CD4-positive, CD25-positive, alpha-beta regulatory T cell (primary cell): ENCODE data around the gene DNAH6. TPM values are rescaled to one million over a fixed set of nuclear protein-coding genes. Genes with fewer than 3 reads are reported as not detected.

Source experiments
- ATAC-seq, 2 donors: fragments of 150-1000 bp; cut with Tn5 transposase; one replicate each; pipeline ENCODE4 v1.10.0; 2021; ENCODE audit warnings: low read depth in 2 of 2, moderate number of reproducible peaks in 2 of 2, moderate library complexity in 1 of 2
- DNase-seq, 3 donors: peaks; one replicate each; pipeline versions ENCODE4 v3.0.0 to v3.0.0-alpha.2; 2012 to 2022; ENCODE audit warnings: mixed read lengths in 1 of 3
- H3K27ac ChIP-seq: one replicate; pipeline ENCODE4 v1.7.0; 2013; ENCODE audit warnings: mild to moderate bottlenecking, low read length; ENCODE audit not compliant: insufficient read depth, poor library complexity, severe bottlenecking
- H3K27me3 ChIP-seq: one replicate; pipeline ENCODE4 v1.7.0; 2013; ENCODE audit warnings: low read length; ENCODE audit not compliant: control insufficient read depth, insufficient read depth
- H3K36me3 ChIP-seq: one replicate; pipeline ENCODE4 v1.7.0; 2013; ENCODE audit warnings: mild to moderate bottlenecking, low read length, moderate library complexity; ENCODE audit not compliant: control insufficient read depth, insufficient read depth
- H3K4me1 ChIP-seq: 2 replicates; pipeline ENCODE4 v1.7.0; 2013; ENCODE audit warnings: mild to moderate bottlenecking, low read length; ENCODE audit not compliant: insufficient read depth, control insufficient read depth, poor library complexity, severe bottlenecking
- H3K4me3 ChIP-seq: one replicate; pipeline ENCODE4 v1.7.0; 2013; ENCODE audit warnings: low read depth, mild to moderate bottlenecking, low read length, moderate library complexity
- H3K9me3 ChIP-seq, 2 experiments: 1 replicate in 1 of 2; 2 replicates in 1 of 2; pipeline ENCODE4 v1.7.0; 2013; ENCODE audit warnings: low read length in 2 of 2, mild to moderate bottlenecking in 1 of 2, moderate library complexity in 1 of 2; ENCODE audit not compliant: control insufficient read depth in 2 of 2
- H3K27ac Mint-ChIP-seq, 3 donors: one replicate each; pipeline ENCODE4 v1.8.0; 2020 to 2022; ENCODE audit warnings: mild to moderate bottlenecking in 3 of 3, mixed read lengths in 3 of 3, moderate library complexity in 2 of 3
- H3K27me3 Mint-ChIP-seq: one replicate; pipeline ENCODE4 v1.8.0; 2022; ENCODE audit warnings: mild to moderate bottlenecking, mixed read lengths
- H3K36me3 Mint-ChIP-seq: one replicate; pipeline ENCODE4 v1.8.0; 2020; ENCODE audit warnings: mixed read lengths
- H3K4me1 Mint-ChIP-seq, 4 donors: one replicate each; pipeline ENCODE4 v1.8.0; 2020 to 2022; ENCODE audit warnings: mixed read lengths in 4 of 4, mild to moderate bottlenecking in 1 of 4
- H3K4me3 Mint-ChIP-seq, 4 donors: one replicate each; pipeline ENCODE4 v1.8.0; 2020 to 2022; ENCODE audit warnings: mild to moderate bottlenecking in 4 of 4, mixed read lengths in 4 of 4, moderate library complexity in 3 of 4
- H3K9me3 Mint-ChIP-seq, 7 donors: one replicate each; pipeline ENCODE4 v1.8.0; 2020 to 2022; ENCODE audit warnings: mixed read lengths in 7 of 7, mild to moderate bottlenecking in 3 of 7, moderate library complexity in 2 of 7
- polyA plus RNA-seq, 4 donors: library from polyadenylated mRNA; unstranded; fragments of 300-500 nt; fragmentation: Illumina TruSeq; gene quantifications; one replicate each; pipeline ENCODE4 v1.2.3, GENCODE V29; 2021
- total RNA-seq: library from RNA; stranded (reverse); gene quantifications from one replicate; pipeline ENCODE4 v1.2.3, GENCODE V29; 2022

Gene DNAH6
- total and polyA plus RNA-seq, 5 donors from 2014 or later, result 0.17 to 1.1 (median 0.52) TPM

- H3K27ac Mint-ChIP-seq, result peak overlapping the region; percentile 2 to 60 (median 5)
- peak overlapping the region; percentile 0 for H3K4me3 ChIP-seq
- peaks cover 0 to 12% (median 1%) of the 10 kb centered on the region in 7 donors for H3K9me3 Mint-ChIP-seq
- no peaks in the 10 kb centered on the region for H3K27me3 ChIP-seq
- H3K4me3 Mint-ChIP-seq, result peak overlapping the region in 2 of 4 donors; percentile 1 to 41
- H3K9me3 ChIP-seq, result peaks cover 0 to 2% of the 10 kb centered on the region in 2 experiments
- H3K36me3 Mint-ChIP-seq, result peaks cover 4% of the 10 kb centered on the region
- DNase-seq (peak in 1 of 3 donors; percentile 23), ATAC-seq (no peak)
- no peaks in the 10 kb centered on the region for H3K36me3 ChIP-seq
- H3K27me3 Mint-ChIP-seq, result peaks cover 5% of the 10 kb centered on the region
- peaks cover 16 to 25% (median 20%) of the 10 kb centered on the region in 4 donors for H3K4me1 Mint-ChIP-seq
- peaks cover 9% of the 10 kb centered on the region for H3K4me1 ChIP-seq
- no peak overlapping the region for H3K27ac ChIP-seq
These were observed 284.0 kb downstream of the DNAH6 start for GRCh38 chr2:84800194-84800805.

DNA sequence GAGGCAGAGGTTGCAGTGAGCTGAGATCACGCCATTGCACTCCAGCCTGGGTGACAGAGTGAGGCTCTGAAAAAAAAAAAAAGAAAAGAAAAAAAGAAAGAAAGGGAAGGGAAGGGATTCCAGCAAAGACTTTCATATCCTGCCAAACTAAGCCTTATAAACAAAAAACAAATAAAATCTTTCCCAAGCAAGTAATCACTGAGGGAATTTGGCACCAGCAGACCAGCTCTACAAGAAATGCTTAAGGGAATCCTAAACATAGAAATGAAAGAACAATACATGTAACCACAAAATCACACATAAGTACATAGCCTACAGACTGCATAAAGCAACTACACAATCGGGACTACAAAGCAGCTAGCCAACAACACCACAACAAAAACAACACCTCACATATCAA is 285.5 kb downstream of the DNAH6 start:
- DNase-seq (no peak), ATAC-seq (no peak)
- Histone ChIP-seq H3K4me1 (peaks cover 9% of the 10 kb centered on the region), H3K27me3 (no peaks in the 10 kb centered on the region), H3K9me3 (peaks cover 0 to 2% of the 10 kb centered on the region in 2 experiments), H3K4me3 (no peak overlapping the region), H3K36me3 (no peaks in the 10 kb centered on the region), H3K27ac (no peak overlapping the region)
- H3K4me1 Mint-ChIP-seq, result peaks cover 16 to 34% (median 23%) of the 10 kb centered on the region in 4 donors
- peaks cover 5% of the 10 kb centered on the region for H3K27me3 Mint-ChIP-seq
- H3K4me3 Mint-ChIP-seq, result no peak overlapping the region
- H3K27ac Mint-ChIP-seq, result no peak overlapping the region
- H3K9me3 Mint-ChIP-seq, result peaks cover 0 to 12% (median 1%) of the 10 kb centered on the region in 7 donors
- peaks cover 4% of the 10 kb centered on the region for H3K36me3 Mint-ChIP-seq

DNA sequence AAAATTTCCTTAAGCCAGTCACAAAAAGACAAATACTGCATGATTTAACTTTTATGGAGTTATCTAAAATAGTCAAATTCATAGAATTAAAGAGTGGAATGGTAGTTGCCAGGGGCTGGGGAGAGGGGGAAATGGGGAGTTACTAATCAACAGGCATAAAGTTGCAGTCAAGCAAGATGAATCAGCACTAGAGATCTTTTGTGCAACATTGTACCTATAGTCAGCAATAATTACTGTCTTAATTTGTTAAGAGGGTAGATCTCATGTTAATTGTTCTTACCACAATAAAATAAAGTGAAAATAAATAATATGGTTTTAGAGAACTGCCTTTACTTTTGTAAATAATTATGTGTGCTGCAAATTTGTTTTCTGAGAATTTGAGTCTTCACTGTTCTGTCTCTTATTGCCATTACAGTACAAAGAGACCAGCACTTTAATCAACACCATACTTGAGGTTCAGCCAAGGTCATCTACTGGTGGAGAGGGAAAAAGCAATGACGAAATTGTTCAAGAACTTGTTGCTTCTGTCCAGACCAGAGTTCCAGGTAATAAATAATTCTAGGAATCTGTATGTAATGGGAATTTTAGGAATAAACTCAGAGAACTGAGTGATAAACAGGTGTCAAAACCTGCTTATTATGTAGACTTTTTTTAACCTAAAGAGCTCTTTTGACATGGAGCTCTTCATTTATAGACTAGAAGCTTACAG is 289.1 kb downstream of the DNAH6 start:
- no peaks in the 10 kb centered on the region for H3K36me3 Mint-ChIP-seq
- H3K27ac ChIP-seq, result no peak overlapping the region
- H3K4me3 Mint-ChIP-seq, result no peak overlapping the region
- peaks cover 1% of the 10 kb centered on the region for H3K4me1 ChIP-seq
- no peaks in the 10 kb centered on the region for H3K36me3 ChIP-seq
- DNase-seq, result no peak
- no peak overlapping the region for H3K27ac Mint-ChIP-seq
- peaks cover 0 to 12% (median 1%) of the 10 kb centered on the region in 7 donors for H3K9me3 Mint-ChIP-seq
- no peak for ATAC-seq
- peaks cover 0 to 2% of the 10 kb centered on the region in 2 experiments for H3K9me3 ChIP-seq
- no peak overlapping the region for H3K4me3 ChIP-seq
- H3K4me1 Mint-ChIP-seq, result peaks cover 6 to 29% (median 14%) of the 10 kb centered on the region in 4 donors
- H3K27me3 ChIP-seq, result no peaks in the 10 kb centered on the region
- H3K27me3 Mint-ChIP-seq, result peaks cover 3% of the 10 kb centered on the region

DNA sequence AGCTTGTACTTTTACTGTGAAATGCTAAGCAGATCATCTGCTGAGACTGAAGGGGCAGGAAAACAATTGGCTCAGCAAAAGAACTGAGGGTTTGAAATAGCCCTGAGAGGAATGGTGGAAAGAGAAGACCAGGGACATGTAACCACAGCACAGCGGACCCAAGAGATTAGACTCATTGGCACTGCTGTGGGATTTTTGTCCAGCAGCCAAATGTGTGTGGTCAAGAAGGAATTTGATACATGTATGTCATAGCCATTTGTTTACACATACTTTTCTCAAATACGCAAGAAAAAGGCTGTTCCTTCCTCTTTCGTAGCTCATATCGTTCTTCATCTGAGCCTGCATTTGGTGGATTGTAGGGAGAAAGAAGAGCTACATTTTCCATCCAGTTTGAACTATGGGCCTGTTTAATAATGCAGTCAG is 290.8 kb downstream of the DNAH6 start:
- peaks cover 4% of the 10 kb centered on the region for H3K36me3 Mint-ChIP-seq
- H3K4me1 ChIP-seq, result no peaks in the 10 kb centered on the region
- H3K4me1 Mint-ChIP-seq, result peaks cover 3 to 31% (median 10%) of the 10 kb centered on the region in 4 donors
- H3K4me3 Mint-ChIP-seq, result no peak overlapping the region
- H3K9me3 ChIP-seq, result no peaks in the 10 kb centered on the region
- DNase-seq (no peak), ATAC-seq (no peak)
- H3K27me3 ChIP-seq, result no peaks in the 10 kb centered on the region
- no peaks in the 10 kb centered on the region for H3K27me3 Mint-ChIP-seq
- no peak overlapping the region for H3K27ac ChIP-seq
- peaks cover 0 to 8% (median 1%) of the 10 kb centered on the region in 7 donors for H3K9me3 Mint-ChIP-seq
- no peak overlapping the region for H3K4me3 ChIP-seq
- peak overlapping the region in 1 of 3 donors; percentile 21 for H3K27ac Mint-ChIP-seq
- no peaks in the 10 kb centered on the region for H3K36me3 ChIP-seq

GRCh38 chr2:84808279-84808678 is 292.0 kb downstream of the DNAH6 start:
- Mint-ChIP-seq H3K27ac (no peak overlapping the region), H3K9me3 (peaks cover 0 to 4% (median 0%) of the 10 kb centered on the region in 7 donors), H3K4me3 (no peak overlapping the region), H3K36me3 (peaks cover 4% of the 10 kb centered on the region), H3K4me1 (peaks cover 3 to 33% (median 7%) of the 10 kb centered on the region in 4 donors), H3K27me3 (no peaks in the 10 kb centered on the region)
- H3K9me3 ChIP-seq, result no peaks in the 10 kb centered on the region
- H3K4me3 ChIP-seq, result no peak overlapping the region
- no peaks in the 10 kb centered on the region for H3K4me1 ChIP-seq
- no peaks in the 10 kb centered on the region for H3K27me3 ChIP-seq
- no peak for ATAC-seq
- H3K36me3 ChIP-seq, result no peaks in the 10 kb centered on the region
- no peak for DNase-seq
- no peak overlapping the region for H3K27ac ChIP-seq

GRCh38 chr2:84811839-84812431 is 295.6 kb downstream of the DNAH6 start:
- Histone ChIP-seq H3K36me3 (no peaks in the 10 kb centered on the region), H3K27ac (no peak overlapping the region), H3K27me3 (no peaks in the 10 kb centered on the region), H3K4me3 (no peak overlapping the region), H3K9me3 (no peaks in the 10 kb centered on the region), H3K4me1 (peaks cover 4% of the 10 kb centered on the region)
- ATAC-seq (no peak), DNase-seq (no peak)
- H3K27ac Mint-ChIP-seq, result peak overlapping the region in 2 of 3 donors; percentile 14 to 56
- no peaks in the 10 kb centered on the region for H3K27me3 Mint-ChIP-seq
- peaks cover 7% of the 10 kb centered on the region for H3K36me3 Mint-ChIP-seq
- H3K4me1 Mint-ChIP-seq, result peaks cover 14 to 38% (median 17%) of the 10 kb centered on the region in 4 donors
- peaks cover 0 to 4% (median 0%) of the 10 kb centered on the region in 7 donors for H3K9me3 Mint-ChIP-seq
- H3K4me3 Mint-ChIP-seq, result no peak overlapping the region

- Mint-ChIP-seq H3K27me3 (no peaks in the 10 kb centered on the region), H3K4me3 (no peak overlapping the region), H3K27ac (no peak overlapping the region), H3K9me3 (peaks cover 0 to 3% (median 0%) of the 10 kb centered on the region in 7 donors), H3K4me1 (peaks cover 23 to 54% (median 28%) of the 10 kb centered on the region in 4 donors), H3K36me3 (peaks cover 7% of the 10 kb centered on the region)
- H3K4me3 ChIP-seq, result no peak overlapping the region
- H3K27me3 ChIP-seq, result no peaks in the 10 kb centered on the region
- no peaks in the 10 kb centered on the region for H3K36me3 ChIP-seq
- no peaks in the 10 kb centered on the region for H3K9me3 ChIP-seq
- no peak for ATAC-seq
- peaks cover 16% of the 10 kb centered on the region for H3K4me1 ChIP-seq
- DNase-seq, result no peak
- no peak overlapping the region for H3K27ac ChIP-seq
These were observed 298.8 kb downstream of the DNAH6 start for GRCh38 chr2:84815146-84815545.
